ENCODE results near the gene TPSG1. TPM values are rescaled to one million over a fixed set of nuclear protein-coding genes. Genes with fewer than 3 reads are reported as not detected.

The TPSG1 gene
- total RNA-seq, 2 donors from 2014 or later: not detected

DNA sequence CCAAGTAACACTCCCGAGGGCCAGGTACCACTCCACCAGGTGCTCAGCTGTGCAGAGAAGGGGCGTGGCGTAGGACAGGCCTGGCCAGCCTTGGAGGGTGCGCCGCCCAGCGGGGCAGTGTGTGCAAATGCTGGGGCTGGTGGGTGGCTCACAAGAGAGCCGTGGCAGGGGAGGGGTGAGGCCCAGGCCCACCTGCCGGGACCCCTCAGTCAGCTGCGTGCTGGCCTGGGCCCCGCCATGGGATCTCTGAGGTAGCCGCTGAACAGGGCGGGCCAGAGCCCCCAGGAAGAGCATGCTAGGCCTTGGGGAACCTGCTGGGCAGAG, 8.8 kb downstream of the TPSG1 start:
- H3K9me3 ChIP-seq (ENCODE audit: control insufficient read depth, low read length): no peaks in the 10 kb centered on the region
- H3K9me3 Mint-ChIP-seq: no peaks in the 10 kb centered on the region
- H3K27me3 Mint-ChIP-seq (ENCODE audit: insufficient read depth): no peaks in the 10 kb centered on the region
- no peak overlapping the region for H3K9ac ChIP-seq (ENCODE audit: extremely low read depth, low read length, poor library complexity, severe bottlenecking)
- H3K4me1 ChIP-seq (ENCODE audit: control insufficient read depth, insufficient read depth, low read length): no peaks in the 10 kb centered on the region
- WGBS, 2 experiments (ENCODE audit: insufficient coverage in 1 of 2, insufficient read length in 1 of 2): 80 to 90% methylated on average over 1 to 12 of the region's 12 CpGs
- H3K36me3 ChIP-seq (ENCODE audit: control insufficient read depth, insufficient read depth, low read length): no peaks in the 10 kb centered on the region
- H3K4me3 ChIP-seq (ENCODE audit: low read length): no peak overlapping the region
- peaks cover 4% of the 10 kb centered on the region for H3K36me3 Mint-ChIP-seq (ENCODE audit: low read depth)
- TF ChIP-seq CTCF (conservative IDR thresholded peaks at IDR 0.05): no peak
- no peak overlapping the region for H3K27ac ChIP-seq (ENCODE audit: low read depth, low read length)
- no peaks in the 10 kb centered on the region for H3K27me3 ChIP-seq (ENCODE audit: control insufficient read depth, insufficient read depth, low read length, poor library complexity, severe bottlenecking)
- DNase-seq: no peak
- H3K4me1 Mint-ChIP-seq: no peaks in the 10 kb centered on the region
- no peak overlapping the region for H3K4me3 Mint-ChIP-seq
- no peak overlapping the region for H3K27ac Mint-ChIP-seq

DNA sequence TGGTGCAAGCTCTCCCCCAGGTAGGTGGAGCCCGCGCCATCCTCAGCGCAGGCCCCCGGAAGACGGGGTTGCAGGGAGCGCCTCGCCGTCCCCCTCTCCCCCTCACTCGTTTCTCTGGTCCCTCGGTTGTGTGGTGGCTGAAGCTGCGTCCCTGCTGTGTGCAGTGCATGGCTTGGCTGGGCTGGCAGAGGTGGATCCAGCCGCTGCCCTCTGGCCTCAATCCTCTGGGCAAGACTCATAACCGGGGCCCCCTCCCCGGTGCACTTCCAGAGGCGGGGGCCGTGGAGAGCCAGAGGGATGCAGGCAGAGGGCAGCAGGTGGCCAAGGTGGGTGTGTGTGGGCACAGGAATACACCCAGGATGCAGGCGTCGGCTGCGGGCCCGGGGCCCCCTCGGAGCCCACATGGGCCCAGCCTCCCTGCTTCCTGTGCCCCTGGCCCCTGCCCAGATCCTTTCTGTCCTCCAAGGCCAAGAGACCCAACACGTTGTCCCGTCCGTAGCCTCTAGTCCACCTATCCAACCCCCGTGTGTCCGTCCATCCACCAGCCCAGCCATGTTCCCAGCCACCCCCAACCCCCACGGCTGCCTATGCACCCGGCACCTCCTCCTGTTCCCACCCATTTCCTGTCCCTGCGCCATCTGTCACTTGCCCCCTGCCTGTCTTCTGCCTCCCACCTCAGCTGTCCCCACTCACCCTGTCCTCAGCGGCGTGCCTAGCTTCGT, 9.3 kb downstream of the TPSG1 start:
- Mint-ChIP-seq H3K27me3 (ENCODE audit: insufficient read depth) (no peaks in the 10 kb centered on the region), H3K27ac (no peak overlapping the region), H3K4me3 (no peak overlapping the region), H3K9me3 (no peaks in the 10 kb centered on the region), H3K36me3 (ENCODE audit: low read depth) (peaks cover 2% of the 10 kb centered on the region), H3K4me1 (no peaks in the 10 kb centered on the region)
- H3K4me1 ChIP-seq (ENCODE audit: control insufficient read depth, insufficient read depth, low read length): no peaks in the 10 kb centered on the region
- DNase-seq: no peak
- no peak overlapping the region for H3K27ac ChIP-seq (ENCODE audit: low read depth, low read length)
- 85 to 91% methylated on average over 9 to 32 of the region's 32 CpGs for WGBS, 2 experiments (ENCODE audit: insufficient coverage in 1 of 2, insufficient read length in 1 of 2)
- H3K36me3 ChIP-seq (ENCODE audit: control insufficient read depth, insufficient read depth, low read length): no peaks in the 10 kb centered on the region
- no peak overlapping the region for H3K9ac ChIP-seq (ENCODE audit: extremely low read depth, low read length, poor library complexity, severe bottlenecking)
- H3K4me3 ChIP-seq (ENCODE audit: low read length): no peak overlapping the region
- no peaks in the 10 kb centered on the region for H3K27me3 ChIP-seq (ENCODE audit: control insufficient read depth, insufficient read depth, low read length, poor library complexity, severe bottlenecking)
- no peak for TF ChIP-seq CTCF (conservative IDR thresholded peaks at IDR 0.05)
- H3K9me3 ChIP-seq (ENCODE audit: control insufficient read depth, low read length): no peaks in the 10 kb centered on the region

GRCh38 chr16:1214719-1215118, 10.3 kb downstream of the TPSG1 start:
- no peaks in the 10 kb centered on the region for H3K36me3 ChIP-seq (ENCODE audit: control insufficient read depth, insufficient read depth, low read length)
- H3K9ac ChIP-seq (ENCODE audit: extremely low read depth, low read length, poor library complexity, severe bottlenecking): no peak overlapping the region
- no peak for DNase-seq
- Mint-ChIP-seq H3K27me3 (ENCODE audit: insufficient read depth) (no peaks in the 10 kb centered on the region), H3K4me1 (no peaks in the 10 kb centered on the region), H3K4me3 (no peak overlapping the region), H3K36me3 (ENCODE audit: low read depth) (peaks cover 4% of the 10 kb centered on the region), H3K27ac (no peak overlapping the region), H3K9me3 (no peaks in the 10 kb centered on the region)
- 94 to 98% methylated on average over 9 to 16 of the region's 16 CpGs for WGBS, 2 experiments (ENCODE audit: insufficient coverage in 1 of 2, insufficient read length in 1 of 2)
- no peak overlapping the region for H3K27ac ChIP-seq (ENCODE audit: low read depth, low read length)
- no peak overlapping the region for H3K4me3 ChIP-seq (ENCODE audit: low read length)
- TF ChIP-seq CTCF (conservative IDR thresholded peaks at IDR 0.05): no peak
- H3K9me3 ChIP-seq (ENCODE audit: control insufficient read depth, low read length): no peaks in the 10 kb centered on the region
- H3K4me1 ChIP-seq (ENCODE audit: control insufficient read depth, insufficient read depth, low read length): no peaks in the 10 kb centered on the region
- no peaks in the 10 kb centered on the region for H3K27me3 ChIP-seq (ENCODE audit: control insufficient read depth, insufficient read depth, low read length, poor library complexity, severe bottlenecking)

Measured in endodermal cell (in vitro differentiated cells).